ENCODE data around the gene ZWILCH.
"Not testable (repeated sequence)": the region's sequence is repeated elsewhere in the genome, so short reads cannot be mapped to it uniquely, and the experiment has no call there.

ZWILCH gene

GRCh38 chr15:66580643-66581042 is 75.5 kb downstream of the ZWILCH start:
- no peak for DNase-seq (ENCODE audit: low read depth, low spot score)

- DNase-seq (ENCODE audit: low read depth, low spot score) = no peak
Observed at GRCh38 chr15:66581972-66582537, 76.9 kb downstream of the ZWILCH start.

- no peak for DNase-seq (ENCODE audit: low read depth, low spot score)
Observed at GRCh38 chr15:66586155-66586976, 81.2 kb downstream of the ZWILCH start.

- no peak for DNase-seq (ENCODE audit: low read depth, low spot score)
Observed at GRCh38 chr15:66587020-66587419, 81.9 kb downstream of the ZWILCH start.

GRCh38 chr15:66587749-66588148 is 82.6 kb downstream of the ZWILCH start:
- DNase-seq (ENCODE audit: low read depth, low spot score) = no peak

GRCh38 chr15:66588537-66588936 is 83.4 kb downstream of the ZWILCH start:
- no peak for DNase-seq (ENCODE audit: low read depth, low spot score)

GRCh38 chr15:66588971-66589370 is 83.8 kb downstream of the ZWILCH start:
- DNase-seq (ENCODE audit: low read depth, low spot score) = no peak

- DNase-seq (ENCODE audit: low read depth, low spot score) = not testable (repeated sequence)
Observed at GRCh38 chr15:66589429-66589828, 84.3 kb downstream of the ZWILCH start.

GRCh38 chr15:66590435-66590834 is 85.3 kb downstream of the ZWILCH start:
- DNase-seq (ENCODE audit: low read depth, low spot score) = no peak

- DNase-seq (ENCODE audit: low read depth, low spot score) = no peak
Observed at GRCh38 chr15:66591322-66591862, 86.3 kb downstream of the ZWILCH start.

GRCh38 chr15:66592505-66593218 is 87.5 kb downstream of the ZWILCH start:
- no peak for DNase-seq (ENCODE audit: low read depth, low spot score)

- DNase-seq (ENCODE audit: low read depth, low spot score) = no peak
Observed at GRCh38 chr15:66593219-66593780, 88.2 kb downstream of the ZWILCH start.

- no peak for DNase-seq (ENCODE audit: low read depth, low spot score)
Observed at GRCh38 chr15:66594344-66594743, 89.2 kb downstream of the ZWILCH start.

GRCh38 chr15:66594836-66595235 is 89.7 kb downstream of the ZWILCH start:
- no peak for DNase-seq (ENCODE audit: low read depth, low spot score)

- DNase-seq (ENCODE audit: low read depth, low spot score) = no peak
Observed at GRCh38 chr15:66595332-66595731, 90.2 kb downstream of the ZWILCH start.

GRCh38 chr15:66595931-66596545 is 90.9 kb downstream of the ZWILCH start:
- DNase-seq (ENCODE audit: low read depth, low spot score) = no peak

- DNase-seq (ENCODE audit: low read depth, low spot score) = no peak
Observed at GRCh38 chr15:66598095-66598815, 93.1 kb downstream of the ZWILCH start.
